HG02840 (cell line): ENCODE data around the gene CDCA8.
"Not testable (repeated sequence)": the region's sequence is repeated elsewhere in the genome, so short reads cannot be mapped to it uniquely, and the experiment has no call there.

Experiments
- ATAC-seq: cut with Tn5 transposase; IDR thresholded peaks from one replicate; pipeline ENCODE4 v1.9.1; 2021; ENCODE audit warnings: mild to moderate bottlenecking, moderate library complexity, moderate number of reproducible peaks; ENCODE audit not compliant: unreplicated experiment, low FRiP score

Gene CDCA8

DNA sequence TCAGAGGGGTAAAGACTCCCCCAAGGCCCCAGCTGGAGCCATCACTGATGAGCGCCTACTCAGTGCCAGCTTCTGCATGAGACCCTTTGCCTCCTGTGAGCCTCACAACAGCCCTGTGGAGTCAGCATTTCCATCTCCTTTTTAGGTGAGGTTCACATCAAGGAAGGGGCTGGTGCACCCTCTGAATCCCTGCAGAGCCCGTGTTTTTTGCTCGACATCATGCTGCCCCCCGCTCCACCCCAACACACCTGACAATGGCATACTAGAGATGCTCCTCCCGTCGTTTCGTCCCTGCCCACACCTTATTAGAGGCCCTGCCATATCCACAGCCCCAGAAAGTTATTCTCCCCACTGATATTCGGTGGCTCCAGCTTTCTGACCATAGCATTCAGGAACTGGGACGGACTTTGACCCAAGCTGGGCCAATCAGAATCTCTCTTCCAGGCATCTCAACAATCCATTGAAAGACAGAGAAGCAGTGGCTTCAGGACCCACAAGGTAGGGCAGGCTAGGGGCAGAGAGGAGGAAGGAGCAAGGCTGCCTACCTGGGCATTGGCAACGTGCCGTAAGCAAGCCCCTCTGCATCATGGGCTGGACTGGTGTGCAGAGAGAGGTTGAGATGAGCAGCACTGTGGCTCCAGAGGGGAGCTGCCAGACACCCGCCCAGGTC is 39.9 kb downstream of the CDCA8 start:
- ATAC-seq = no peak

DNA sequence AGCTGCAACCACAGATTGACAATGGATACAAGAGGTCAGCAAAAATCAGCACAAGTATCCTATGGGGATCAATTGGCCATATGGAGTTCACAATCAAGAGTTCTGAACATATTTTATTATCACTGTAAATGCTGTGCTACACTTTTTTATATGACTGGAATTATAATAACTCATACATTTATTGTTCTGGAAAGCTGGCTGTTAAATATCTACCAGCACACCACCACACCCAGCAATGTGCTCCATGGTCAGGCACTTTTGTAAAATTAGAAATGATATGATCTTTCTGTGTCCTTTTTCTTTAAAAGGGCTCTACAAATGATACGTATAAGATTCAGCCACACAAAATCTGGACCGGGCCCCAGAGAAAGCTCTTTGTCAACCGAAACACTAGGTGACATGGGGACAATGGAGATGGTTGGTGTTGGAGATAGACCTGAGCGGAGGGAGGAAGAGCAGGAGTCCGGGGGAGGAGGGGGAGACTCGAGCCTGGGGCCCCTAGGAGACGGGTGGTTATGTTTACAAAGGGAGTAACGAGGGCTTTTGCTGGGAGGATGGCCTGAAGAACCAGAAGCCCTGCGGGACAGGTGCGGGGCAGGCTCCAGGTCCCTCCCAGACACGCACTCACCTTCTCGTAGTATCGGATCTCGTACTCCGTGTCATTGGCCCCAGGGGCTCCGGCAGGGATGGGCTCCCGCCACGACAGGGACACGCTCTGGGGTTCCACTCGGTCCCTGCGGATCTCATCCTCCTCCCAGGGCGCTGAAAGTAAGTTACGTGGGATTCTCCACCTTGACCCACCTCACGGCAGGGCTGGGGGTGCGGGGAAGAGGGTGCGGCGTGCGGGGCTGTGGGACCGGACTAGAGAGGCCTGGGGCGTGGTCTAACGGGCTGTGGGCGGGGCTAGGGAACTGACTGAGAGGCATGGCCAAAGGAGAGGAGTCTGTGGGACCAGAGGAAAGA is 42.6 kb downstream of the CDCA8 start:
- ATAC-seq = no peak

DNA sequence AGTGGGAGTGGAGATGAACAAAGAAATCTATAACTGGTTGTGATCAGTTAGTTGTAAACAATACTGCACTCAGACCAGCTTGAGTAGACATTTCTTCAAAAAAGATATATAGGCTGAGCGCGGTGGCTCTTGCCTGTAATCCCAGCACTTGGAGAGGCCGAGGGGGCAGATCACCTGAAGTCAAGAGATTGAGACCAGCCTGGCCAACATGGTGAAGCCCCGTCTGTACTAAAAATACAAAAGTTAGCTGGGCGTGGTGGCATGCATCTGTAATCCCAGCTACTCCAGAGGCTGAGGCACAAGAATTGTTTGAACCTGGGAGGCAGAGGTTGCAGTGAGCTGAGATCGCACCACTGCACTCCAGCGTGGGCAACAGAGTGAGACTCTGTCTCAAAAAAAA is 45.7 kb downstream of the CDCA8 start:
- not testable (repeated sequence) for ATAC-seq

DNA sequence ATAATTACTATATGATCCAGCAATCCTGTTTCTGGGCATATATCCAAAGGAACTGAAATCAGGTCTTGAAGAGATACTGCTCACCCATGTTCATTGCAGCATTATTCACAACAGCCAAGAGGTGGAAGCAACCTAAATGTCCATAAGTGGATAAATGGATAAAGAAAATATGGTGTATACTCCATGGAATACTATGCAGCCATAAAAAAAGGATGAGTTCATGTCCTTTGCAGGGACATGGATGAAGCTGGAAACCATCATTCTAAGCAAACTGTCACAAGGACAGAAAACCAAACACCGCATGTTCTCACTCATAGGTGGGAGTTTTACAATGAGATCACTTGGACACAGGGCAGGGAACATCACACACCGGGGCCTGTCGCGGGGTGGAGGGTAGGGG is 46.3 kb downstream of the CDCA8 start:
- not testable (repeated sequence) for ATAC-seq

DNA sequence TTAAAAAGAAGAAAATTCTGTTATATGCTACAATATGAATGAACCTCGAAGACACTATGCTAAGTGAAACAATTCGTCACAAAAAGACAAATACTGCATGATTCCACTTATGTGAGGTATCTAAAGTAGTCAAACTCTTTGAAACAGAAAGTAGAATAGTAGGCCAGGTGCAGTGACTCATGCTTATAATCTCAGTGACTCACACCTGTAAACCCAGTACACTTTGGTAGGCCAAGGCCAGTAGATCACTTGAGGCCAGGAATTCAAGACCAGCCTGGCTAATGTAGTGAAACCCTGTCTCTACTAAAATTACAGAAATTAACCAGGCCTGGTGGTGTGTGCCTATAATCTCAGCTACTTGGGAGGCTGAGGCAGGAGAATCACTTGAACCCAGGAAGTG is 46.9 kb downstream of the CDCA8 start:
- ATAC-seq = no peak

DNA sequence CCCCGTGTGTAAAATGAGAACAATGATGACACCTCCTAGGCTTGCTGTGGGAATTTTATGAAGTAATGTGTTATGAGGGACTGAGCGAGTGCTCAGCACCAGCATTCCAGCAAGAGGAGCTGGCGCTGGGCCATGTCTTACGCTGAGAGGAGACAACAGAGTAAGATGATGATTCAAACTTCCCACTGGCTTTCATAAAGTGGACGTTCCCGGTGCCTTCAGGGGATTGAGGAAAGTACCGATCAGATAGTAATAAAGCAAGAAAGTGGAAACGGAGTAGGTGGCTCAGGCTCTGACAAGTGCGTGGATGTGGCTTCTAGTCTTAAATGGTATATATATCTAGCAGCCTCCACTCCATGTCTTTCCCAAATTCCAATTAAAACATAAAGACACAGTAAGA is 48.8 kb downstream of the CDCA8 start:
- no peak for ATAC-seq

DNA sequence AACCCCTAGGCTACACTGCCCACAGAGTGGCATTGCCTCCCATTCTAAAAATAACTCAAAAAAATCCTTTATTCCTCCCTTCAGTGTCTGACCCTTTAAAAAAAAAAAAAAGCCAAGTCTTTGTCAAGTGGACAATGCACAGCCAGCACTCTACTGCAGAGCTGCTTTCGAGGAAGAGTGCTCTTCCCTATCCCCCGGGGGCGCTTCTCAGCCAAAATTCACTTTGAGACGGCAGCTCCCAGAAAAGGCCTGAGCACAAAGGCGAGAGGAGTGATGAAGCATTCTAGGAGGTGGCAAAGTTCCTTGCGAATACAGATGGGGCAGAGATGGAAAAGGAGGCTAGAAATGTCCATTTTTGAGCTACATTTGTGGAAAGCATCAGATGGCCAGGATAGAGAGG is 49.3 kb downstream of the CDCA8 start:
- no peak for ATAC-seq

DNA sequence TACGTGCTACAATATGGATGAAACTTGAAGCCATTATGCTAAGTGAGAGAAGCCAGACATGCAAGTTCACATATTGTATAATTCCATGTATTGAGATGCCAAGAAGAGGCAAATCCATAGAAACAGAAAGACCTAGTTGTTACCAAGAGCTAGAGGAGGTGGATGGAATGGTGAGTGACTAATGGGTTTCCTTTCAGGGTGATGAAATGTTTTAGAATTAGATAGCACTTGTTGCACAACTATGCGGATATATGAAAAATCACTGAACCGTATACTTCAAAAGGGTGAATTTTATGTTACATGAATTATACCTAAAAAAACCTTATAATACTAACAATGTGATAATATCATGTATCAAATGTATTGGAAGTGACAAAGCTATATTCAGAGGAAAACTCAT is 54.5 kb downstream of the CDCA8 start:
- ATAC-seq = no peak

DNA sequence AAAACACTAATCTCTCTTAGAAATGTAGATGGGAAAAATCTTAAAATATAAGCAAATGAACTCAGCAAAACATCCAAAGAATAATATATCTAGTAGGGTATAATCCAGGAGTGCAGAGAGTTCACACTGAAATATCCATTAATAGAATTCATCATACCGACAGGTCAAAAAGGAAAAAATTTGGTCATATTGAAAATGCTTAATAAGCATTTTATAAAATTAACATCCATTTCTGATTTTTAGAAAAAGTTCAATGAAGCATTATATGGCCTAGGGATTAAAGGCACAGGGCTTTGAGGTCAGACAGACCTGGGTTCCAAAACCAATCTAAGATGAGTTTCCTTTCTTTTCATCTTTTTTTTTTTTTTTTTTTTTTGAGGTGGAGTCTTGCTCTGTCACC is 56.2 kb downstream of the CDCA8 start:
- ATAC-seq = no peak

DNA sequence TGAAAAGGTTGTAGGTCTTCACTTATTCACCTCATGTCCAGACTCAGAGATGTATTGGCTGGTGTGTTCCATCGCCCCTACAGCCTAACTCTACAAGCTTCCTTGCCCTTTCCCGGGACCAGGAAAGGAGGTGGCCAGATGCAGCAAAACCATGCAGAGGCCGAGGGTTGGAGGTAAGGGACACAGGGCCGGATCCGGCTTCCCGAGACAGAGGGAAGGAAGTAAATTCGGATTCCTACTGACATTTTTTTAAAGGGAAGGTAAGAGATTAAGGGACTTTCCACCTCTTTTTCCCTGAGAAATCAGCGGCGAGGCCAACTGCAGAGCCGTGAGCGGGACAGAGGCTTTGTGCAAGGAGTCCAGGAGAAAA is 59.9 kb downstream of the CDCA8 start:
- ATAC-seq = no peak

DNA sequence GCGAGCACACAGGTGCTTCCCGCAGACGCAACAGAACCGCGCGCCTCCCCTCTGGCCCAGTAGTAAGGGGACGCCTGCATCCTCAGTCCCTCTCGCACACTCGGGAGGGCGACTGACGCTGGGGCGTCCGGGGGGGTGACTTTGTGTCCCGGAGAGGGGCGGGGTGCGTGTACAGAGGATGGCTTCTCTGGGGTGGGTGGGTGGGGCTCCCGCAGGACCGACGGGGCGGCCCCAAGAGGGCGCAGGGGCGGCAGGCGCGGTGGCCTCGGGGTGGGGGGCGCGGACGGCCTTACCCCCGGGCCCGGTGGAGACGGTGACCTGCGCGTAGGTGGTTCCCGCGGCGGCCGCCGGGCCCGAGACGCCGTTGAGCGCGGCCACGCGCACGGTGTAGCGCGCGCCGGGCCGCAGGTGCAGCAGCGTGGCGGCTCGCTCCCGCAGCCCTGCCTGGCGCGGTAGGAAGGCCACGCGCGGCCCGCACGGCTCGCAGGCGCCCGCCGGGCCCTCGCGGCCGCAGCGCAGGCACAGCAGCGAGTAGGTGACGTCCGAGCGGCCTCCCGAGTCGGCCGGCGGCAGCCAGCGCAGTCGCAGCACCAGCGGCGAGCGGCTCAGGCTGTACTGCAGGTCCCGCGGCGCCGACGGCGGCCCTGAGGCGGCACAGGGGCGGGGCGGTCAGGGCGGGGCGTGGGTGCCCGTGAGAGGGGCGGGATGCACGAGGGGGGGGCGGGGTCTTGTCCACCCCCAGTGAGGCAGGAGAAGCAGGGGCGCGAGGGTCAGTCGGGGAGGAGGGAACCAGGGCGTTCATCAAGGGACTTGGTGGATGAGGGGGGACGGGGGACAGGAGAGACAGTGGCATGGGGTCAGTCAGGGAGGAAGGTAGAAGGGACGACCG is 60.5 kb downstream of the CDCA8 start:
- ATAC-seq = no peak

DNA sequence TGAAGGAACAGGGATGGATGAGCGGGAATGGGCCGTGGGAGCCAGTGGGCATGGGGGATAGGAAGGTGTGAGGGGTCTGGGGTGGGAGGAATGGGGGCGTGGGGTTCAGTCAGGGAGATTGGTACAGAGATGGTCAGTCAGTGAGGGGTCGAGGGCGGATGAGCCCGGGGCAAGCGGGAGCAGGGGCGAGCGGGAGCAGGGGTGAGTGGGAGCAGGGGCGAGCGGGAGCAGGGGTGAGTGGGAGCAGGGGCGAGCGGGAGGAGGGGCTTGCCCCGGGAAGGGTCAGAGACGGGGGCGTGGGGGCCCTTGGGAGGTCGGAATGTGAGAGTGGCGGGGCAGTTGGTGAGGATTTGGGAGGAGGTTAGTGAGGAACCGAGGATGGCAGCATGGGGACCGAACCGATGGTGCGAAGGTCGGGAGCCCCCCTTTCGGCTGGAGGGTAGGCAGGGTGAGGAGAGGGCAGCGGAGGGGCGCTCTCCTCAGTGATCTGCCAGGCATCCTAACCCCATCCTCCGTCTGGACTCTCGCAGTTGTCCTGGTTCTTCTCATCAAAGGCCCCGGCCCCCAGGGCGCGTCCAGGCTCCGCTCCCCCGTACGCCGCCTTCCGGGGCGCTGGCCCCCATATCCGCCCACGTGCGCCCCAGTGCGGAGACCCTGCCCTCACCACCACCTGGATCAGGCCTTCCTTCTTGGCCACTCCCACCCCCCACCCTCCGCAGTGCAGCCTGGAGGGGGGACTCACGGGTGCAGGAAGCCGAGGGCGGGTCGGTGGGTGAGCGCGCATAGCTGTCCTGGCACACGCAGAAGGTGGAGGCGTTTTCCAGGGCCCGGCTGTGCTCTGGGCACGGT is 61.4 kb downstream of the CDCA8 start:
- ATAC-seq = no peak

DNA sequence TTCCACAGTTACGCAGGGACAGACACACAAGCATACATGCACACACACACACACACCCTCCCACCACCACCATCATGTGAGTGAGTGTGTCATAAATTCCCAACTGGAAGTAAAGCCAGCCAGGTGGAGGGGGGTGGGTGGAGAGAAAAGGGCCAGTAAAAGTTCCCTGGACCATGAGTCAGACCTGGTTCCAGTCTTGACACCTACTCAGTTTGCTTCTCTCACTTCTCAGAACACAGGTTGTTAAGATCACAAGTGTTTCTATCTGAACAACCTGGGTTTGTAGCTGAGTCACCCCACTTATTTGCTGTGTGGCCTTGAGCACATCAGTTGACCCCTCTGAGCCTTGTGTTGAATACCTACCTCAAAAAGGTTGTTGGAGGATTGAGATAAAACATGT is 63.0 kb downstream of the CDCA8 start:
- no peak for ATAC-seq

DNA sequence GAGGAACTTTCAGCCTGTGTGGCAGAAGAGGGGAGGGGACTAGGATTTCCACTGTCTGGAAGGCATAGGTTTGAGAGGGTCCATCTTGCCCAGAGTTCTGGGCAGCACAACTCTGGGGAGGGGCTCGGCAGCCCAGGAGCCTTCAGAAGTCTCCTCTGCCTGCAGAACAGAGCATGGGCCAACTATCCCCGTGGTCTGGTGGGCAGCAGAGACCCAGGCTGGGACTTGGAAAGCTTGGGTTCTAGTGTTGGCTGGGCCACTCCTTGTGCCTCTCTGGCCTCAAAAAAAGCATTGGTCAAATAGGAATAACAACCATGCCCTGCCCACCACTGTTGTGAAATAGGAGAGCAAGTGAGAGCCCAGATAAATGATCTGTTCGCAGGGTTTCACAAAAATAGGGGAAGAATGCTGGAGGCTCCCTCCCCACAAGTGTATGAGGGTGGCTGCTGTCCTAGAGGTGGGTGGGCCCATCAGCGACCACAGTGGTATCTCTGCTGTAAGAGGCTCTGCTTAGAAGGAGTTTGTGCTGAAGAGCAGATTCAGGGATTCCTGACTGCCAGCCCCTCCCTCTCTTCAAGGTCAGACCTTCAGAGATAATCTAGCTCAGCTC is 63.7 kb downstream of the CDCA8 start:
- ATAC-seq = no peak
